Activated B cell treated with CpG ODN at 0.5 μM for 24 hours (primary cell): Measurements from ENCODE around the gene B4GALNT2. TPM values are rescaled to one million over a fixed set of nuclear protein-coding genes. Genes with fewer than 3 reads are reported as not detected.

ENCODE experiments used
- ATAC-seq: fragments of 200-7000 bp; cut with Tn5 transposase; one replicate; pipeline ENCODE4 v1.10.0; 2021; ENCODE audit warnings: low read depth, mild to moderate bottlenecking, moderate library complexity
- CTCF ChIA-PET: fragments of 350-600 bp; sonication (Branson Sonifier 250); formaldehyde crosslinking; loops from one replicate; lab custom pipeline; 2021; ENCODE audit warnings: antibody characterized with exemption; lab: Charles Lee
- POLR2A ChIA-PET: fragments of 350-600 bp; sonication (Branson Sonifier 250); formaldehyde crosslinking; loops from one replicate; lab custom pipeline; 2021; ENCODE audit warnings: antibody characterized with exemption; lab: Charles Lee
- DNase-seq: peaks from one replicate; pipeline ENCODE4 v3.0.0; 2022
- H3K27ac Mint-ChIP-seq: one replicate; pipeline ENCODE4 v1.8.0; 2020; ENCODE audit warnings: mixed read lengths
- H3K27me3 Mint-ChIP-seq: one replicate; pipeline ENCODE4 v1.8.0; 2021; ENCODE audit warnings: mixed read lengths
- H3K36me3 Mint-ChIP-seq: one replicate; pipeline ENCODE4 v1.8.0; 2021; ENCODE audit warnings: low read depth, mixed read lengths
- H3K4me1 Mint-ChIP-seq: one replicate; pipeline ENCODE4 v1.8.0; 2021; ENCODE audit warnings: mixed read lengths
- H3K4me3 Mint-ChIP-seq: one replicate; pipeline ENCODE4 v1.8.0; 2020; ENCODE audit warnings: mild to moderate bottlenecking, mixed read lengths
- H3K9me3 Mint-ChIP-seq: one replicate; pipeline ENCODE4 v1.8.0; 2020; ENCODE audit warnings: mixed read lengths
- intact Hi-C: fragments of 100-400 bp; cut with micrococcal nuclease; formaldehyde crosslinking; loops from one replicate; pipeline ENCODE4 v1.15.1; 2024
- total RNA-seq: library from RNA; stranded (reverse); gene quantifications from 2 replicates; pipeline ENCODE4 v1.2.3, GENCODE V29; 2022
- TF ChIP-seq, protein P1 (sequence below): fragments of 200-600 bp; IDR thresholded peaks from one replicate; pipeline ENCODE4 v1.8.0; 2022; ENCODE audit warnings: antibody characterized with exemption, mild to moderate bottlenecking

B4GALNT2 gene
- total RNA-seq, 1 donor from 2014 or later: 0.09 TPM

- no peak overlapping the region for H3K27ac Mint-ChIP-seq
- intact Hi-C loops: no loop called here
- POLR2A ChIA-PET: no interaction called here
- peaks cover 3% of the 10 kb centered on the region for H3K9me3 Mint-ChIP-seq
- TF ChIP-seq, protein P1, sequence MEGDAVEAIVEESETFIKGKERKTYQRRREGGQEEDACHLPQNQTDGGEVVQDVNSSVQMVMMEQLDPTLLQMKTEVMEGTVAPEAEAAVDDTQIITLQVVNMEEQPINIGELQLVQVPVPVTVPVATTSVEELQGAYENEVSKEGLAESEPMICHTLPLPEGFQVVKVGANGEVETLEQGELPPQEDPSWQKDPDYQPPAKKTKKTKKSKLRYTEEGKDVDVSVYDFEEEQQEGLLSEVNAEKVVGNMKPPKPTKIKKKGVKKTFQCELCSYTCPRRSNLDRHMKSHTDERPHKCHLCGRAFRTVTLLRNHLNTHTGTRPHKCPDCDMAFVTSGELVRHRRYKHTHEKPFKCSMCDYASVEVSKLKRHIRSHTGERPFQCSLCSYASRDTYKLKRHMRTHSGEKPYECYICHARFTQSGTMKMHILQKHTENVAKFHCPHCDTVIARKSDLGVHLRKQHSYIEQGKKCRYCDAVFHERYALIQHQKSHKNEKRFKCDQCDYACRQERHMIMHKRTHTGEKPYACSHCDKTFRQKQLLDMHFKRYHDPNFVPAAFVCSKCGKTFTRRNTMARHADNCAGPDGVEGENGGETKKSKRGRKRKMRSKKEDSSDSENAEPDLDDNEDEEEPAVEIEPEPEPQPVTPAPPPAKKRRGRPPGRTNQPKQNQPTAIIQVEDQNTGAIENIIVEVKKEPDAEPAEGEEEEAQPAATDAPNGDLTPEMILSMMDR: no peak
- DNase-seq: no peak
- H3K36me3 Mint-ChIP-seq: no peaks in the 10 kb centered on the region
- no peaks in the 10 kb centered on the region for H3K4me1 Mint-ChIP-seq
- H3K27me3 Mint-ChIP-seq: peaks cover 14% of the 10 kb centered on the region
- CTCF ChIA-PET: no interaction called here
- H3K4me3 Mint-ChIP-seq: no peak overlapping the region
- ATAC-seq: no peak
These were observed 20.6 kb upstream of the B4GALNT2 start for GRCh38 chr17:49111934-49112333.

DNA sequence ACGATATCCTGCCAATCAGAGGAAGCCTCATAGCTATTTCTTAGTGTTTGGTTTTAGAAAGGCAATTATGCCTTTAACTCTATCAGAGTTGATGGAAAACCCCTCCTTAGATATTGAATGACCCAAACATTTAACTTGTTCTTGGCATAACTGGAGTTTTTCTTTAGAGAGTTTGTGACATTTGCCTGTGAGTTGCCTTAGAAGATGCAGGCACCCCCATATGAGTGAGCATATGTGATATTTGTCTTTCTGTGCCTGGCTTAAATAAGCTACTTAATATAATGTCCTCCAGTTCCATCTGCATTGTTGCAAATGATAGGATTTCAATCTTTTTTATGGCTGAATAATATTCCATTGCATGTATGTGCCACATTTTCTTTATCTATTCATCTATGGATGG lies 19.6 kb upstream of the B4GALNT2 start:
- Mint-ChIP-seq H3K4me3 (no peak overlapping the region), H3K9me3 (peaks cover 3% of the 10 kb centered on the region), H3K27me3 (peaks cover 18% of the 10 kb centered on the region), H3K27ac (no peak overlapping the region), H3K4me1 (no peaks in the 10 kb centered on the region), H3K36me3 (no peaks in the 10 kb centered on the region)
- TF ChIP-seq, protein P1: no peak
- CTCF ChIA-PET: no interaction called here
- POLR2A ChIA-PET: no interaction called here
- no peak for ATAC-seq
- no peak for DNase-seq
- intact Hi-C loops: no loop called here

DNA sequence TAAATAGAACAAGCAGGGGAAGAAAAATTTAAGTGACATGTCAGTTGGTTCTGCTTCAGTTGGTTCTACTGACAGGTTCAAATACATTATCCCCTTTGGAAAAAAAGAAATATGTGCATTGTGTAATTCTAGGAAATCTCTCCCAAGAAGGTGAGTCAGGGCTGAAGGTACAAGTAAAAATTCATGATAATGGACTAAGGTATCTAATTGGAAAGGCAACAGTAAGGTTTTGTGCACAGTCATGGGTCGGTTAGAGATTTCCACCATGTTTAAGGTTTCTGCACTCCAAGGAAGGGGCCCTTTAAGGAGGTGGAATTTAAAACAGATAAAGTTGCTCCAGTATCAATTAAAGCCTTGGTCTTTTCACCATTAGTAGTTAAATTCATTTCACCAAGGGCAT lies 17.9 kb upstream of the B4GALNT2 start:
- TF ChIP-seq, protein P1: no peak
- H3K9me3 Mint-ChIP-seq: peaks cover 3% of the 10 kb centered on the region
- intact Hi-C loops: no loop called here
- ChIA-PET POLR2A (no interaction called here), CTCF (no interaction called here)
- ATAC-seq (no peak), DNase-seq (no peak)
- peaks cover 18% of the 10 kb centered on the region for H3K27me3 Mint-ChIP-seq
- no peak overlapping the region for H3K27ac Mint-ChIP-seq
- H3K4me1 Mint-ChIP-seq: no peaks in the 10 kb centered on the region
- no peaks in the 10 kb centered on the region for H3K36me3 Mint-ChIP-seq
- no peak overlapping the region for H3K4me3 Mint-ChIP-seq

DNA sequence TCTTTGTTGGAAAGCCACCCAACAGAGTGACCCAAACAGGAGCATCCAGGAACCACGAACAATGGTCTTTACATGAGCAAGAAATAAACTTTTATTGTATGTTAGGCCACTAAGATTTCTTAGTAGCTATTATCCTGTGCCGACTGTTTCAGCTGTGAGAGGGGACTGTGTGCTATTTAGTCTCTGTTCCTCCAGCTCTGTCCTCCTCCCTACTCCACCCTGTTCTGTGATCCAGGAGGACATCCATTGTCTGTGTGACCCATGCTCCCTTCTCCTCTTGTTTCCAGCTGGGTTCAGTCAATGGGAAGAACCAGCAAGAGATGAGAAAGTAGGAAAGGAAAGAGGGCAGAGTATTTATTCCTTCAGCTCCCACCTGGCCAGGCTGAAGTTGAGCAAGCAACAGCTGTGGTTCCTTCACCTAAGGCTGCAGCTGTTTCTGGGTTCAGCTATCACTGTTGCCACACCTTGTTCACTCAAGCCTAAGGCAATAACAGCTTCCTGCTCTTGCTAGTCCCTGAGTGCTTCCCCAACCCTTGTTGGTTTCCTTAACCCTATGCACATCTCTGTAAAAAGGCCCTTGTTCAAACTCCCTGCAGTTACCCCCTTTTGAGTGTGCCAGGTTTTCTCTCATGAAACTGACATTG lies 14.9 kb upstream of the B4GALNT2 start:
- intact Hi-C loops: no loop called here
- POLR2A ChIA-PET: no interaction called here
- peaks cover 3% of the 10 kb centered on the region for H3K9me3 Mint-ChIP-seq
- H3K27me3 Mint-ChIP-seq: peaks cover 36% of the 10 kb centered on the region
- ATAC-seq (no peak), DNase-seq (no peak)
- H3K4me3 Mint-ChIP-seq: no peak overlapping the region
- CTCF ChIA-PET: no interaction called here
- no peaks in the 10 kb centered on the region for H3K4me1 Mint-ChIP-seq
- TF ChIP-seq, protein P1: no peak
- no peak overlapping the region for H3K27ac Mint-ChIP-seq
- no peaks in the 10 kb centered on the region for H3K36me3 Mint-ChIP-seq

- ChIA-PET POLR2A (no interaction called here), CTCF (no interaction called here)
- intact Hi-C loops: no loop called here
- no peak for DNase-seq
- Mint-ChIP-seq H3K36me3 (no peaks in the 10 kb centered on the region), H3K9me3 (no peaks in the 10 kb centered on the region), H3K4me3 (no peak overlapping the region), H3K27ac (no peak overlapping the region), H3K27me3 (peaks cover 29% of the 10 kb centered on the region), H3K4me1 (no peaks in the 10 kb centered on the region)
- TF ChIP-seq, protein P1: no peak
- ATAC-seq: no peak
These were observed 12.4 kb upstream of the B4GALNT2 start for GRCh38 chr17:49120166-49120565.
